ENCODE measurements around the gene ZFR2.

DNA sequence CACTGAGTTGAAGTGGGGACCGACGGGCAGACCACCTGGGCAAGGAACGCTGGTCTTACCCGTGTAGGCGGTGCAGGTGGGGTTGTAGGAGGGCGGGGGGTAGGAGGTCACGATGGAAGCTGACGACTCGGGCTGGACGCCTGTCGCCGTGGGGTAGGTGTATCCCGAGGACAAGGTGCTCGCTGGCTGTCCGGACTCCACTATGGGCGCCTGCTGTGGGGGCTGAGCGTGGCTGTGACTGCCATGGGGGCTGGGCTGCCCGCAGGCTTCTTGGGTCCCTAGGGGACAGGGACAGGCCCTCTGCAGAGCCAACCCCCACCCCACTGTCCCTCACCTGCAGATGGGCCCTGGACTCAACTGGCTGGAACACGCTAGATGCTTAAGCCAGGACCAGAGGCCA, 37.2 kb downstream of the ZFR2 start:
- TF ChIP-seq, protein P1, sequence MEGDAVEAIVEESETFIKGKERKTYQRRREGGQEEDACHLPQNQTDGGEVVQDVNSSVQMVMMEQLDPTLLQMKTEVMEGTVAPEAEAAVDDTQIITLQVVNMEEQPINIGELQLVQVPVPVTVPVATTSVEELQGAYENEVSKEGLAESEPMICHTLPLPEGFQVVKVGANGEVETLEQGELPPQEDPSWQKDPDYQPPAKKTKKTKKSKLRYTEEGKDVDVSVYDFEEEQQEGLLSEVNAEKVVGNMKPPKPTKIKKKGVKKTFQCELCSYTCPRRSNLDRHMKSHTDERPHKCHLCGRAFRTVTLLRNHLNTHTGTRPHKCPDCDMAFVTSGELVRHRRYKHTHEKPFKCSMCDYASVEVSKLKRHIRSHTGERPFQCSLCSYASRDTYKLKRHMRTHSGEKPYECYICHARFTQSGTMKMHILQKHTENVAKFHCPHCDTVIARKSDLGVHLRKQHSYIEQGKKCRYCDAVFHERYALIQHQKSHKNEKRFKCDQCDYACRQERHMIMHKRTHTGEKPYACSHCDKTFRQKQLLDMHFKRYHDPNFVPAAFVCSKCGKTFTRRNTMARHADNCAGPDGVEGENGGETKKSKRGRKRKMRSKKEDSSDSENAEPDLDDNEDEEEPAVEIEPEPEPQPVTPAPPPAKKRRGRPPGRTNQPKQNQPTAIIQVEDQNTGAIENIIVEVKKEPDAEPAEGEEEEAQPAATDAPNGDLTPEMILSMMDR (IDR thresholded peaks at IDR 0.05; ENCODE audit: low read depth, low read length, missing input control) = no peak
- TF ChIP-seq EGR1 (IDR thresholded peaks at IDR 0.05; ENCODE audit: low read depth in 2 of 2) (no peak), GABPA (IDR thresholded peaks at IDR 0.05 in 1 of 2, conservative IDR thresholded peaks at IDR 0.05 in 1 of 2) (no peak), YY1 (IDR thresholded peaks at IDR 0.05) (no peak), HNF4G (IDR thresholded peaks at IDR 0.05) (no peak), JUND (IDR thresholded peaks at IDR 0.05) (no peak), TAF1 (conservative IDR thresholded peaks at IDR 0.05) (no peak), RAD21 (IDR thresholded peaks at IDR 0.05) (no peak), FOXA1 (IDR thresholded peaks at IDR 0.05) (no peak)
- TF ChIP-seq, protein P2, sequence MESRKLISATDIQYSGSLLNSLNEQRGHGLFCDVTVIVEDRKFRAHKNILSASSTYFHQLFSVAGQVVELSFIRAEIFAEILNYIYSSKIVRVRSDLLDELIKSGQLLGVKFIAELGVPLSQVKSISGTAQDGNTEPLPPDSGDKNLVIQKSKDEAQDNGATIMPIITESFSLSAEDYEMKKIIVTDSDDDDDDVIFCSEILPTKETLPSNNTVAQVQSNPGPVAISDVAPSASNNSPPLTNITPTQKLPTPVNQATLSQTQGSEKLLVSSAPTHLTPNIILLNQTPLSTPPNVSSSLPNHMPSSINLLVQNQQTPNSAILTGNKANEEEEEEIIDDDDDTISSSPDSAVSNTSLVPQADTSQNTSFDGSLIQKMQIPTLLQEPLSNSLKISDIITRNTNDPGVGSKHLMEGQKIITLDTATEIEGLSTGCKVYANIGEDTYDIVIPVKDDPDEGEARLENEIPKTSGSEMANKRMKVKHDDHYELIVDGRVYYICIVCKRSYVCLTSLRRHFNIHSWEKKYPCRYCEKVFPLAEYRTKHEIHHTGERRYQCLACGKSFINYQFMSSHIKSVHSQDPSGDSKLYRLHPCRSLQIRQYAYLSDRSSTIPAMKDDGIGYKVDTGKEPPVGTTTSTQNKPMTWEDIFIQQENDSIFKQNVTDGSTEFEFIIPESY (IDR thresholded peaks at IDR 0.05) = no peak
- TF ChIP-seq, protein P3, sequence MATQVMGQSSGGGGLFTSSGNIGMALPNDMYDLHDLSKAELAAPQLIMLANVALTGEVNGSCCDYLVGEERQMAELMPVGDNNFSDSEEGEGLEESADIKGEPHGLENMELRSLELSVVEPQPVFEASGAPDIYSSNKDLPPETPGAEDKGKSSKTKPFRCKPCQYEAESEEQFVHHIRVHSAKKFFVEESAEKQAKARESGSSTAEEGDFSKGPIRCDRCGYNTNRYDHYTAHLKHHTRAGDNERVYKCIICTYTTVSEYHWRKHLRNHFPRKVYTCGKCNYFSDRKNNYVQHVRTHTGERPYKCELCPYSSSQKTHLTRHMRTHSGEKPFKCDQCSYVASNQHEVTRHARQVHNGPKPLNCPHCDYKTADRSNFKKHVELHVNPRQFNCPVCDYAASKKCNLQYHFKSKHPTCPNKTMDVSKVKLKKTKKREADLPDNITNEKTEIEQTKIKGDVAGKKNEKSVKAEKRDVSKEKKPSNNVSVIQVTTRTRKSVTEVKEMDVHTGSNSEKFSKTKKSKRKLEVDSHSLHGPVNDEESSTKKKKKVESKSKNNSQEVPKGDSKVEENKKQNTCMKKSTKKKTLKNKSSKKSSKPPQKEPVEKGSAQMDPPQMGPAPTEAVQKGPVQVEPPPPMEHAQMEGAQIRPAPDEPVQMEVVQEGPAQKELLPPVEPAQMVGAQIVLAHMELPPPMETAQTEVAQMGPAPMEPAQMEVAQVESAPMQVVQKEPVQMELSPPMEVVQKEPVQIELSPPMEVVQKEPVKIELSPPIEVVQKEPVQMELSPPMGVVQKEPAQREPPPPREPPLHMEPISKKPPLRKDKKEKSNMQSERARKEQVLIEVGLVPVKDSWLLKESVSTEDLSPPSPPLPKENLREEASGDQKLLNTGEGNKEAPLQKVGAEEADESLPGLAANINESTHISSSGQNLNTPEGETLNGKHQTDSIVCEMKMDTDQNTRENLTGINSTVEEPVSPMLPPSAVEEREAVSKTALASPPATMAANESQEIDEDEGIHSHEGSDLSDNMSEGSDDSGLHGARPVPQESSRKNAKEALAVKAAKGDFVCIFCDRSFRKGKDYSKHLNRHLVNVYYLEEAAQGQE (IDR thresholded peaks at IDR 0.05) = no peak
- TF ChIP-seq, protein P4, sequence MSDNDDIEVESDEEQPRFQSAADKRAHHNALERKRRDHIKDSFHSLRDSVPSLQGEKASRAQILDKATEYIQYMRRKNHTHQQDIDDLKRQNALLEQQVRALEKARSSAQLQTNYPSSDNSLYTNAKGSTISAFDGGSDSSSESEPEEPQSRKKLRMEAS (IDR thresholded peaks at IDR 0.05) = no peak
- TF ChIP-seq, protein P5, sequence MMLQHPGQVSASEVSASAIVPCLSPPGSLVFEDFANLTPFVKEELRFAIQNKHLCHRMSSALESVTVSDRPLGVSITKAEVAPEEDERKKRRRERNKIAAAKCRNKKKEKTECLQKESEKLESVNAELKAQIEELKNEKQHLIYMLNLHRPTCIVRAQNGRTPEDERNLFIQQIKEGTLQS (IDR thresholded peaks at IDR 0.05) = no peak
